Prostate gland (tissue), 2 donors: ENCODE measurements around the gene GRHL1.

Experiments used
- POLR2A ChIP-seq: fragments of 450-650 bp; IDR thresholded peaks from one replicate; pipeline ENCODE4 v1.6.1; 2016; ENCODE audit warnings: antibody characterized with exemption, mild to moderate bottlenecking
- TF ChIP-seq, protein P1 (sequence below), 4 experiments: fragments of 200-600 bp in 2 of 4; fragments of 450-650 bp in 2 of 4; sonication (generic) in 2 of 4; IDR thresholded peaks; 1 replicate in 3 of 4; 2 replicates in 1 of 4; pipeline ENCODE4 v1.5.1; 2016 to 2019; ENCODE audit warnings: antibody characterized with exemption in 4 of 4, mild to moderate bottlenecking in 2 of 4, moderate library complexity in 2 of 4

GRCh38 chr2:10008809-10009176 is 57.3 kb downstream of the GRHL1 start:
- TF ChIP-seq, protein P1, sequence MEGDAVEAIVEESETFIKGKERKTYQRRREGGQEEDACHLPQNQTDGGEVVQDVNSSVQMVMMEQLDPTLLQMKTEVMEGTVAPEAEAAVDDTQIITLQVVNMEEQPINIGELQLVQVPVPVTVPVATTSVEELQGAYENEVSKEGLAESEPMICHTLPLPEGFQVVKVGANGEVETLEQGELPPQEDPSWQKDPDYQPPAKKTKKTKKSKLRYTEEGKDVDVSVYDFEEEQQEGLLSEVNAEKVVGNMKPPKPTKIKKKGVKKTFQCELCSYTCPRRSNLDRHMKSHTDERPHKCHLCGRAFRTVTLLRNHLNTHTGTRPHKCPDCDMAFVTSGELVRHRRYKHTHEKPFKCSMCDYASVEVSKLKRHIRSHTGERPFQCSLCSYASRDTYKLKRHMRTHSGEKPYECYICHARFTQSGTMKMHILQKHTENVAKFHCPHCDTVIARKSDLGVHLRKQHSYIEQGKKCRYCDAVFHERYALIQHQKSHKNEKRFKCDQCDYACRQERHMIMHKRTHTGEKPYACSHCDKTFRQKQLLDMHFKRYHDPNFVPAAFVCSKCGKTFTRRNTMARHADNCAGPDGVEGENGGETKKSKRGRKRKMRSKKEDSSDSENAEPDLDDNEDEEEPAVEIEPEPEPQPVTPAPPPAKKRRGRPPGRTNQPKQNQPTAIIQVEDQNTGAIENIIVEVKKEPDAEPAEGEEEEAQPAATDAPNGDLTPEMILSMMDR (IDR thresholded peaks at IDR 0.05): no peak
- no peak for TF ChIP-seq POLR2A
